Endothelial cell of umbilical vein (primary cell): ENCODE results near the gene MACF1. TPM values are rescaled to one million over a fixed set of nuclear protein-coding genes. Genes with fewer than 3 reads are reported as not detected.
A peak's percentile ranks its signal among the peaks of the same experiment; 100 is the strongest.

ENCODE experiments used
- BruUV-seq: library from RNA; stranded (reverse); fragments of 400-500 nt; replicated peaks from 2 replicates; lab custom pipeline; 2021; lab: Mats Ljungman, UMichigan
- CTCF ChIA-PET: fragments of 300-600, 350-600 bp; sonication (Branson Sonifier 250); formaldehyde crosslinking; loops from one replicate; lab custom pipeline; 2021; ENCODE audit warnings: antibody characterized with exemption, inconsistent platforms; lab: Charles Lee
- POLR2A ChIA-PET: fragments of 300-600, 350-600 bp; sonication (Branson Sonifier 250); formaldehyde crosslinking; loops from one replicate; lab custom pipeline; 2021; ENCODE audit warnings: antibody characterized with exemption, inconsistent platforms; lab: Charles Lee
- DNase-seq: peaks from one replicate; pipeline ENCODE4 v3.0.0-alpha.2; 2011; ENCODE audit warnings: low read depth, low spot score
- FAIRE-seq: peaks from 2 replicates; lab custom pipeline; 2011; peaks lifted over from hg19 to GRCh38; lab: Jason Lieb, UNC
- H2AFZ ChIP-seq: 2 replicates; pipeline ENCODE4 v1.6.0; 2012; ENCODE audit warnings: low read depth, low read length, control low read depth, inconsistent platforms
- H3K27ac ChIP-seq: 2 replicates; pipeline ENCODE4 v1.5.1; 2011; ENCODE audit warnings: low read depth, mild to moderate bottlenecking, control low read depth, low read length, moderate library complexity; ENCODE audit not compliant: insufficient read depth
- H3K27me3 ChIP-seq, 2 experiments: 2 replicates each; pipeline versions ENCODE4 v1.6.0 to v1.6.1; 2011; ENCODE audit warnings: low read length in 2 of 2, mixed read lengths in 1 of 2; ENCODE audit not compliant: control insufficient read depth in 2 of 2, insufficient read depth in 2 of 2
- H3K36me3 ChIP-seq, 2 experiments: 2 replicates in 1 of 2; 3 replicates in 1 of 2; pipeline ENCODE4 v1.5.1; 2011; ENCODE audit warnings: low read length in 2 of 2, mild to moderate bottlenecking in 1 of 2, moderate library complexity in 1 of 2; ENCODE audit not compliant: control insufficient read depth in 2 of 2, insufficient read depth in 2 of 2; ENCODE audit errors: extremely low read depth in 1 of 2
- H3K4me1 ChIP-seq: 3 replicates; pipeline ENCODE4 v1.5.1; 2011; ENCODE audit warnings: mild to moderate bottlenecking, low read length; ENCODE audit not compliant: control insufficient read depth, insufficient read depth; ENCODE audit errors: extremely low read depth
- H3K4me2 ChIP-seq: 2 replicates; pipeline ENCODE4 v1.6.1; 2011; ENCODE audit warnings: low read length, control low read depth, mixed read lengths; ENCODE audit not compliant: insufficient read depth
- H3K4me3 ChIP-seq, 3 experiments: fragments of 200-600 bp in 1 of 3; sonication (generic), shearing (Covaris generic) in 1 of 3; replicated peaks in 1 of 3; 2 replicates each; pipeline ENCODE4 v1.5.1; 2011 to 2016; ENCODE audit warnings: control low read depth in 3 of 3, low read length in 3 of 3, mild to moderate bottlenecking in 2 of 3, inconsistent platforms in 1 of 3, low read depth in 1 of 3, moderate library complexity in 1 of 3; ENCODE audit not compliant: insufficient read depth in 1 of 3
- H3K79me2 ChIP-seq: 2 replicates; pipeline ENCODE4 v1.6.0; 2012; ENCODE audit warnings: low read length, inconsistent platforms; ENCODE audit not compliant: control insufficient read depth, insufficient read depth
- H3K9ac ChIP-seq: replicated peaks from 2 replicates; pipeline ENCODE3; 2011; ENCODE audit warnings: low read length, control low read depth; ENCODE audit not compliant: insufficient read depth; ENCODE audit errors: extremely low read depth
- H3K9me1 ChIP-seq: replicated peaks from 3 replicates; pipeline ENCODE4 v1.6.0; 2011; ENCODE audit warnings: mild to moderate bottlenecking, low read length; ENCODE audit not compliant: control insufficient read depth, insufficient read depth; ENCODE audit errors: extremely low read depth
- H3K9me3 ChIP-seq: replicated peaks from 2 replicates; pipeline ENCODE4 v1.5.1; 2012; ENCODE audit warnings: low read length, inconsistent platforms; ENCODE audit not compliant: control insufficient read depth, insufficient read depth
- H4K20me1 ChIP-seq: replicated peaks from 2 replicates; pipeline ENCODE3; 2011; ENCODE audit warnings: mild to moderate bottlenecking, low read length; ENCODE audit not compliant: control insufficient read depth, insufficient read depth; ENCODE audit errors: extremely low read depth
- EZH2 ChIP-seq: IDR thresholded peaks from 2 replicates; pipeline ENCODE4 v1.6.1; 2012; ENCODE audit warnings: borderline replicate concordance, low read depth, mild to moderate bottlenecking, moderate library complexity, low read length, inconsistent platforms; ENCODE audit not compliant: severe bottlenecking
- FOS ChIP-seq: IDR thresholded peaks from 2 replicates; pipeline ENCODE4 v1.6.1; 2011; ENCODE audit warnings: mild to moderate bottlenecking, low read length, moderate library complexity, borderline replicate concordance; ENCODE audit not compliant: insufficient read depth
- GATA2 ChIP-seq: IDR thresholded peaks from 2 replicates; pipeline ENCODE4 v1.7.0; 2011; ENCODE audit warnings: low read depth, mild to moderate bottlenecking, moderate library complexity, mixed read lengths, low read length; ENCODE audit not compliant: insufficient read length, insufficient read depth
- JUN ChIP-seq: IDR thresholded peaks from 2 replicates; pipeline ENCODE4 v1.6.1; 2011; ENCODE audit warnings: borderline replicate concordance, low read depth; ENCODE audit not compliant: insufficient read length, insufficient read depth
- MAX ChIP-seq: IDR thresholded peaks from 2 replicates; pipeline ENCODE4 v1.6.1; 2011; ENCODE audit not compliant: insufficient read depth, insufficient read length
- MYC ChIP-seq: IDR thresholded peaks from one replicate; pipeline ENCODE4 v1.6.1; 2011; ENCODE audit warnings: mild to moderate bottlenecking, low read depth, low read length
- POLR2A ChIP-seq: IDR thresholded peaks from 2 replicates; pipeline ENCODE4 v1.6.1; 2012; ENCODE audit warnings: low read depth, mild to moderate bottlenecking, control low read depth, low read length
- POLR2AphosphoS5 ChIP-seq: IDR thresholded peaks from 2 replicates; pipeline ENCODE4 v1.6.1; 2012; ENCODE audit warnings: low read depth, mild to moderate bottlenecking, control low read depth, low read length, moderate library complexity; ENCODE audit not compliant: insufficient read depth
- dilution Hi-C: fragments of 300-500 bp; cut with MboI; formaldehyde crosslinking; loops from one replicate; pipeline ENCODE4 v1.15.0; 2019; ENCODE audit warnings: low sequenced_read_pairs; ENCODE audit not compliant: extremely low pct_ligation_motif_present
- intact Hi-C: fragments of 100-400 bp; cut with micrococcal nuclease; formaldehyde crosslinking; loops from one replicate; pipeline ENCODE4 v1.10.0; 2022
- polyA plus RNA-seq, 4 experiments: library from polyadenylated mRNA; depleted of rRNA in 3 of 4; stranded (reverse) in 3 of 4; unstranded in 1 of 4; fragments of >200 nt; gene quantifications; 2 replicates each; pipeline versions ENCODE4 v1.2.1 to v1.2.3, GENCODE V29; 2011 to 2012; ENCODE audit warnings: missing spikeins in 1 of 4
- total RNA-seq: library from RNA; stranded (reverse); gene quantifications from 2 replicates; pipeline ENCODE4 v1.2.3, GENCODE V29; 2021

The MACF1 gene
- total and polyA plus RNA-seq, 2 donors (not counting 3 experiments of a cell fraction or from before 2014, with no cell fraction given) = 122 to 587 TPM

GRCh38 chr1:39268112-39268581 is 63.7 kb downstream of the MACF1 start:
- peak overlapping the region; percentile 70 for H3K27ac ChIP-seq
- H4K20me1 ChIP-seq = peaks cover 2% of the 10 kb centered on the region
- peaks cover 4% of the 10 kb centered on the region in 2 experiments for H3K36me3 ChIP-seq
- H3K27me3 ChIP-seq = no peaks in the 10 kb centered on the region
- dilution Hi-C loops (no loop called here), intact Hi-C loops (no loop called here)
- no peaks in the 10 kb centered on the region for H3K9me1 ChIP-seq
- peak overlapping the region; percentile 64 for H3K9ac ChIP-seq
- H3K79me2 ChIP-seq = peaks cover 92% of the 10 kb centered on the region
- peak overlapping the region in 2 of 3 experiments; percentile 9 to 49 for H3K4me3 ChIP-seq
- POLR2A ChIA-PET = no interaction called here
- no TSS peak for BruUV-seq
- H3K4me2 ChIP-seq = peak overlapping the region; percentile 79
- CTCF ChIA-PET = interaction anchor here (0.6 to 3.3 kb wide), 10 partner anchors 9 to 271 kb away, joined by 3 to 16 read pairs (median 4); partner anchors contain the start of gene MACF1
- H3K9me3 ChIP-seq = no peaks in the 10 kb centered on the region
- DNase-seq (peak; percentile 78), FAIRE-seq (peak; percentile 85)
- peaks cover 22% of the 10 kb centered on the region for H3K4me1 ChIP-seq
- H2AFZ ChIP-seq = peak overlapping the region; percentile 2
- TF ChIP-seq JUN (no peak), GATA2 (no peak), POLR2AphosphoS5 (no peak), MAX (no peak)

GRCh38 chr1:39268906-39269305 is 64.4 kb downstream of the MACF1 start:
- peaks cover 4% of the 10 kb centered on the region in 2 experiments for H3K36me3 ChIP-seq
- TF ChIP-seq JUN (peak; percentile 4), MAX (no peak), FOS (no peak), POLR2A (no peak), POLR2AphosphoS5 (no peak), EZH2 (no peak), MYC (no peak), GATA2 (no peak)
- H3K4me3 ChIP-seq = no peak overlapping the region
- no peaks in the 10 kb centered on the region for H3K9me3 ChIP-seq
- dilution Hi-C loops (no loop called here), intact Hi-C loops (no loop called here)
- peaks cover 93% of the 10 kb centered on the region for H3K79me2 ChIP-seq
- DNase-seq (no peak), FAIRE-seq (peak; percentile 62)
- CTCF ChIA-PET = interaction anchor here (1.1 to 3.3 kb wide), 4 partner anchors 77 to 170 kb away, joined by 3 to 16 read pairs (median 8); no protein-coding TSS in a partner anchor
- H3K4me1 ChIP-seq = peaks cover 22% of the 10 kb centered on the region
- no peaks in the 10 kb centered on the region for H3K9me1 ChIP-seq
- H4K20me1 ChIP-seq = peaks cover 2% of the 10 kb centered on the region
- no peaks in the 10 kb centered on the region for H3K27me3 ChIP-seq
- H2AFZ ChIP-seq = no peak overlapping the region
- H3K4me2 ChIP-seq = no peak overlapping the region
- H3K9ac ChIP-seq = no peak overlapping the region
- POLR2A ChIA-PET = no interaction called here
- no TSS peak for BruUV-seq
- no peak overlapping the region for H3K27ac ChIP-seq
